ENCODE results near the gene DPEP2NB.

DPEP2NB gene

GRCh38 chr16:67979955-67980678 lies 35.6 kb downstream of the DPEP2NB start, which contains the start of gene DPEP3:
Gene DPEP3, minus strand, starts transcription at chr16:67980499. Its CDS starts 119 bp downstream, at chr16:67980380.
- H3K4me2 ChIP-seq (ENCODE audit: low read length) = no peak within 1 kb of the TSS
- H3K27ac ChIP-seq (ENCODE audit: low read length) = no peak within 1 kb of the TSS
- no peak within 1 kb of the TSS for H3K4me3 ChIP-seq (ENCODE audit: low read length)
- no peaks in the 10 kb centered on the region for H4K20me1 ChIP-seq (ENCODE audit: insufficient read depth, low read length)
- H2AFZ ChIP-seq (ENCODE audit: low read depth, low read length) = no peak within 1 kb of the TSS
- H3K36me3 ChIP-seq (replicated peaks; ENCODE audit: low read depth, low read length) = no peaks in the 10 kb centered on the region
- H3K4me1 ChIP-seq (ENCODE audit: low read length) = peaks cover 25% of the 10 kb centered on the region
- H3K79me2 ChIP-seq (ENCODE audit: low read length) = no peaks in the 10 kb centered on the region
- H3K9me3 ChIP-seq (ENCODE audit: insufficient read depth, low read length) = no peaks in the 10 kb centered on the region
- H3K27me3 ChIP-seq (ENCODE audit: low read depth, low read length) = no peaks in the 10 kb centered on the region
- TF ChIP-seq EZH2phosphoT487 (IDR thresholded peaks at IDR 0.05; ENCODE audit: low read depth) (no peak), CTCF (IDR thresholded peaks at IDR 0.05; ENCODE audit: low read depth, low read length) (no peak; the same call in 1 of the 2 replicates)
- no peak within 1 kb of the TSS for H3K9ac ChIP-seq (ENCODE audit: low read length)

GRCh38 chr16:67977469-67978227 lies 38.1 kb downstream of the DPEP2NB start:
- no peak overlapping the region for H3K4me2 ChIP-seq (ENCODE audit: low read length)
- peaks cover 7% of the 10 kb centered on the region for H3K4me1 ChIP-seq (ENCODE audit: low read length)
- no peaks in the 10 kb centered on the region for H3K9me3 ChIP-seq (ENCODE audit: insufficient read depth, low read length)
- no peaks in the 10 kb centered on the region for H3K27me3 ChIP-seq (ENCODE audit: low read depth, low read length)
- H3K36me3 ChIP-seq (replicated peaks; ENCODE audit: low read depth, low read length) = no peaks in the 10 kb centered on the region
- TF ChIP-seq EZH2phosphoT487 (IDR thresholded peaks at IDR 0.05; ENCODE audit: low read depth) (no peak), CTCF (IDR thresholded peaks at IDR 0.05; ENCODE audit: low read depth, low read length) (no peak)
- no peaks in the 10 kb centered on the region for H4K20me1 ChIP-seq (ENCODE audit: insufficient read depth, low read length)
- no peak overlapping the region for H3K27ac ChIP-seq (ENCODE audit: low read length)
- H3K4me3 ChIP-seq (ENCODE audit: low read length) = no peak overlapping the region
- no peak overlapping the region for H2AFZ ChIP-seq (ENCODE audit: low read depth, low read length)
- no peak overlapping the region for H3K9ac ChIP-seq (ENCODE audit: low read length)
- no peaks in the 10 kb centered on the region for H3K79me2 ChIP-seq (ENCODE audit: low read length)

GRCh38 chr16:67977005-67977404 lies 38.7 kb downstream of the DPEP2NB start:
- Histone ChIP-seq H3K27me3 (ENCODE audit: low read depth, low read length) (no peaks in the 10 kb centered on the region), H3K4me2 (ENCODE audit: low read length) (no peak overlapping the region), H3K4me1 (ENCODE audit: low read length) (peaks cover 7% of the 10 kb centered on the region), H3K9ac (ENCODE audit: low read length) (no peak overlapping the region), H2AFZ (ENCODE audit: low read depth, low read length) (no peak overlapping the region), H4K20me1 (ENCODE audit: insufficient read depth, low read length) (no peaks in the 10 kb centered on the region), H3K4me3 (ENCODE audit: low read length) (no peak overlapping the region), H3K79me2 (ENCODE audit: low read length) (no peaks in the 10 kb centered on the region), H3K36me3 (replicated peaks; ENCODE audit: low read depth, low read length) (no peaks in the 10 kb centered on the region), H3K27ac (ENCODE audit: low read length) (no peak overlapping the region), H3K9me3 (ENCODE audit: insufficient read depth, low read length) (no peaks in the 10 kb centered on the region)
- TF ChIP-seq EZH2phosphoT487 (IDR thresholded peaks at IDR 0.05; ENCODE audit: low read depth) = no peak
- no peak for TF ChIP-seq CTCF (IDR thresholded peaks at IDR 0.05; ENCODE audit: low read depth, low read length)

- no peaks in the 10 kb centered on the region for H3K9me3 ChIP-seq (ENCODE audit: insufficient read depth, low read length)
- no peak overlapping the region for H3K4me3 ChIP-seq (ENCODE audit: low read length)
- no peaks in the 10 kb centered on the region for H3K36me3 ChIP-seq (replicated peaks; ENCODE audit: low read depth, low read length)
- no peak for TF ChIP-seq CTCF (IDR thresholded peaks at IDR 0.05; ENCODE audit: low read depth, low read length)
- no peak for TF ChIP-seq EZH2phosphoT487 (IDR thresholded peaks at IDR 0.05; ENCODE audit: low read depth)
- H3K9ac ChIP-seq (ENCODE audit: low read length) = no peak overlapping the region
- H3K79me2 ChIP-seq (ENCODE audit: low read length) = no peaks in the 10 kb centered on the region
- H2AFZ ChIP-seq (ENCODE audit: low read depth, low read length) = no peak overlapping the region
- no peaks in the 10 kb centered on the region for H4K20me1 ChIP-seq (ENCODE audit: insufficient read depth, low read length)
- no peak overlapping the region for H3K4me2 ChIP-seq (ENCODE audit: low read length)
- H3K27ac ChIP-seq (ENCODE audit: low read length) = no peak overlapping the region
- H3K27me3 ChIP-seq (ENCODE audit: low read depth, low read length) = no peaks in the 10 kb centered on the region
- H3K4me1 ChIP-seq (ENCODE audit: low read length) = peaks cover 7% of the 10 kb centered on the region
These were observed 39.5 kb downstream of the DPEP2NB start for GRCh38 chr16:67976205-67976604.

Data from OCI-LY3 (cell line).